ENCODE data around the gene KCNJ4.
"Not testable (repeated sequence)": the region's sequence is repeated elsewhere in the genome, so short reads cannot be mapped to it uniquely, and the experiment has no call there.

The KCNJ4 gene

DNA sequence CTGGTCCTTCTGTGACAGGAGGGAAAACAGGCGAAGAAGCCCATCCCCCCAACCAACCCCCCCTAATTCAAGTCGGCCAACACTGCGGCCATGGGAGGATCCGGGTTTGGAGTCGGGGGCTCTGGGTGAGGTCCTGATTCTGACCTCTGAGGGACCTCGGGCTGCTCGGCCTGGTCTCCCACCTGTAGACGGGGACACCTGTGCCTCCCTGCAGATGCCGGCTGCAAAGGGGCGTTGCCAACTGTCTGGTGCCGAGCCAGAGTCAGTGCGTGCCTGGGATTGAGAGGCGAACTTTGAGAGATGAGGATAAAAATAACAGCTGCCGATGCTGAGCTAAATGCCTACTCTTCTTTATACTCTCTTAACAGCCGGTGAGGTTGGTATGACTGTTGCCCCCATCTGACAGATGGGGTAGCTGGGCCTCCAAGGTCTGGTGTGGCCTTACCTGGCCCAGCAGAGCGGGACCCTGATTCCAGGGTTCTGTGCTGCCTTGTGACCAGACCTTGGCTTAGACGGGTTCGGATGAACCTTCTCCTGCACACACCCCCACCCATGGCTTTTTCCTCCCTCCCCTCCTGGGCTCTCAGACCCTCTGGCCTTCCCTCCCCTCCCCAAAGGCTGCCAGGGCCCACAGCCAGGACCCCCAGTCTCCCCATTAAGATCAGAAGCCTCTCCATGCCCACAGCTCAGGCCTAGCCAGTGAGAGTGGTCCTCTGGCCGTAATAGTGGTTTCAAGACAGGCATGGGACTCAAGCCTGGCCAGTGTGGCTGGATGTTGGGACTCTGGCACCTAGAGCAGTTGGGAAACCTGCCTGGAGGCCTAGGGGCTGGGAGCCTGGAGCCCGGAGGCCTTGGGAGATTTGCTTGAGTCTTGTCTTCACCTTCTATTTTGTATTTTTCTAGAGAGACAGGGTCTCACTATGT, 41.7 kb downstream of the KCNJ4 start:
- no peak for DNase-seq (ENCODE audit: low read depth, low spot score)

DNA sequence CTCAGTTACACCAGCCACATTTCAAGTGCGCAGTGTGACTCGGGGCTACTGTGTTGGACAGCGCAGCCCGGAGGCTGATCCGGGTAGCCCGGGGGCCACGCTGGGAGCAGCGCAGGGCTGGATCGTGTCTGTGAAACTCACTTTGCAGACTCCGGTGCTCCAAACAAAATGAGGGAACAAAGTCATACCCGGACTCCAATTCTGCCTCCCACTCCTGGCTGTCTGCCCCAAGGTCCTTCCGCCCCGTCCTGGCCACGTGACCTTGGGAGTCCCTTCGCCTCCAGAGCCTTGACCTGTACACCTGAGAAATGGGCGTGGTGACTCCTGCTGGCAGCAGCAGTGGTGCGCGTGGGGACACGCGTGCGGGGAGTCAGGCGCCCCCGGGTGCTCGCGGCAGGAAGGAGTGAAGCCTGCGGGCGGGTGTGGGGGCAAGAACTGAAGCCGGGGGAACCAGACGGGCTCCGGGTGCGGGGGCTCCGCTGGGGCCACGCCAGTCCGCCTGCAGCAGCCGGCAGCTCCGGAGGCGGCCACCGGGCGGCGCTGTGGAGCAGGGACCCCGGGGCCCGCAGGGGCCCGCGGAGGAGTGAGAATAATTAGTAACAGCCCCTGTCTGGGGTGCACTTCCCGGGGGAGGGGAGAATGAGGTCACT, 42.4 kb downstream of the KCNJ4 start:
- no peak for DNase-seq (ENCODE audit: low read depth, low spot score)

DNA sequence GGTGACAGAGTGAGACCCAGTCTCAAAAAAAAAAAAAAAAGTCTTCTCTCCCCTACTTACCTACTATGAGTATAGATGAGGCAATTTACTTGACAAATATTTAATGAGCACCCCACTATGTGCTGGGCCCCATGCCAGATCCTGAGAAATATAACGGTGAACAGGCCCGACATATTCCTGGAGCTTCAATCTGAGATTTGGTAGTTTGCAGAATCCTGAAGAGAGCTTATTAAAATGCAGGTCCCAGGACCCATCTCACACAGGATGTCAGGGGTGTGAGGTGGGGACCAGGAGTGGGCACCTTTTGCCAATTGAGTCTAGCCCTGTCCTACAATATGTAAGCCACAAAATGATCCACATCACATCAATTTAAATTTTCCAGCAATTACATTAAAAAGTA, 44.0 kb downstream of the KCNJ4 start:
- DNase-seq (ENCODE audit: low read depth, low spot score), result no peak

DNA sequence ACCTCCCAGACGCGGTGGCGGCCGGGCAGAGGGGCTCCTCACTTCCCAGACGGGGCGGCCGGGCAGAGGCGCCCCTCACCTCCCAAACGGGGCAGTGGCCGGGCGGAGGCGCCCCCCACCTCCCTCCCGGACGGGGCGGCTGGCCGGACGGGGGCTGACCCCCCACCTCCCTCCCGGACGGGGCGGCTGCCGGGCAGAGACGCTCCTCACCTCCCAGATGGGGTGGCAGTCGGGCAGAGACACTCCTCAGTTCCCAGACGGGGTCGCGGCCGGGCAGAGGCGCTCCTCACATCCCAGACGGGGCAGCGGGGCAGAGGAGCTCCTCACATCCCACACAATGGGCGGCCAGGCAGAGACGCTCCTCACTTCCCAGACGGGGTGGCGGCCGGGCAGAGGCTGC, 45.1 kb downstream of the KCNJ4 start:
- DNase-seq (ENCODE audit: low read depth, low spot score), result not testable (repeated sequence)

DNA sequence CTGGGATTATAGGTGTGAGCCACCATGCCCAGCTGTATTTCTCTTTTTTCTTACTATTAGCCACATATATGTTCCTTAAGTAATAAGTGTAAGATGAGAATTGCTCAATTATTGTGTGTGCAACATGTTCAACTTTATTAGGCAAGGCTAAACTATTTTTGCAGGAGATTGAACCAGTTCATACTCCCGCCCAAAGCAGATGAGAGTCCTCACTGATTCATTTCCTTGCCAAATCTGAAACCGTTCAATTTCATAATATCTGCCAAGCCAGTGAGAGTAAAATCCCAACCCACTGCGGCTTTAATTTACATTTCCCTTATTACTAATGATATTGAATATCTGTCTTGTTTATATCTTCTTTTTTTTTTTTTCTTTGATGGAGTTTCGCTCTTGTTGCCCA, 48.4 kb downstream of the KCNJ4 start:
- no peak for DNase-seq (ENCODE audit: low read depth, low spot score)

DNA sequence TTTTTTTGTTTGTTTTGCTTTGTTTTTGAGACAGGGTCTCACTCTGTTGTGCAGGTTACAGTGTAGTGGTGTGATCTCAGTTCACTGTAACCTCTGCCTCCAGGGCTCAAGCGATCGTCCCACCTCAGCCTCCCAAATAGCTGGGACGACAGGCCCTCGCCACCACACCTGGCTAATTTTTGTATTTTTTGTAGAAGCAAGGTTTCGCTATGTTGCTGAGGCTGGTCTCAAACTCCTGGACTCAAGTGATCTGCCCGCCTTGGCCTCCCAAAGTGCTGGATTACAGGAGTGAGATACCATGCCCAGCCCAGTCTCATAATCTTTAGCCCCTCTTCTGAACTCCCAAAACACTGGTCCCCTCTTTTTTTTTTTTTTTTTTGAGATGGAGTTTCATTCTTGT, 50.6 kb downstream of the KCNJ4 start:
- no peak for DNase-seq (ENCODE audit: low read depth, low spot score)

DNA sequence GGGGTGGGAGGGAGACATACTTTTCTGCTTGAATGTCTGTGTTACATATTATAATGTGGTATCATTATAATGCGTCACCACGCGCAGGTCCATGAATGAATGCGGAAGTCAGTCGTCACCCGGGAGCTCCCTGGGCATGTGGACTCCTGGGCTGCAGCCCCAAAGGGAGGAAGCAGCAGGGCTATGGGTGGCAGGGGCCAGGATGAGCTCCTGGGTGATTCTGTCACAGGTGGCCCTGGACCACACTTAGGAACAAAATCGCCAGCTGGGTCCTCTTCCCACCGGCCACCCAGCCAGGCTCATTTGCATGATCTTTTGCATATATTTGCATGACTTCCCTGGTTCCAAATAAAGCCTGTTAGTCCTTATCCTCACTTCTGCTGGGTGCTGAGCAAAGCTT, 51.2 kb downstream of the KCNJ4 start:
- DNase-seq (ENCODE audit: low read depth, low spot score), result peak; percentile 62

DNA sequence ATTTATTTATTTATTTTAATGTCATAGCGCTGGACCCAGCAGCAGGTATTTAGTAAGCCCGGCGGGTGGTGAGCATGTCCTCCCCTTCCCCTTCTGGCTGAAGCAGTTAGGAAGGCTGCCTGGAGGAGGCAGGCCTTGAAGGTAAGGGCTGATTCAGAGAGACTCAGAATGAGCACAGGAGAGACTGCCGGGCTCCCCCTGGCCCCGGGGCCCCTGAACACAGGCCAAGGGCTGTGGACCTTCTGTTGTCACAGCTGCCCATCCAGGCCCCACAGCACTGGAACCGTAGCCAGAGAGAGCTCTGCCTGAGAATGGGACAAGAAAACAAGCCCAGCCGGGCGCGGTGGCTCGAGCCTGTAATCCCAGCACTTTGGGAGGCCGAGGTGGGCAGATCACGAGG, 52.8 kb downstream of the KCNJ4 start:
- DNase-seq (ENCODE audit: low read depth, low spot score), result no peak

DNA sequence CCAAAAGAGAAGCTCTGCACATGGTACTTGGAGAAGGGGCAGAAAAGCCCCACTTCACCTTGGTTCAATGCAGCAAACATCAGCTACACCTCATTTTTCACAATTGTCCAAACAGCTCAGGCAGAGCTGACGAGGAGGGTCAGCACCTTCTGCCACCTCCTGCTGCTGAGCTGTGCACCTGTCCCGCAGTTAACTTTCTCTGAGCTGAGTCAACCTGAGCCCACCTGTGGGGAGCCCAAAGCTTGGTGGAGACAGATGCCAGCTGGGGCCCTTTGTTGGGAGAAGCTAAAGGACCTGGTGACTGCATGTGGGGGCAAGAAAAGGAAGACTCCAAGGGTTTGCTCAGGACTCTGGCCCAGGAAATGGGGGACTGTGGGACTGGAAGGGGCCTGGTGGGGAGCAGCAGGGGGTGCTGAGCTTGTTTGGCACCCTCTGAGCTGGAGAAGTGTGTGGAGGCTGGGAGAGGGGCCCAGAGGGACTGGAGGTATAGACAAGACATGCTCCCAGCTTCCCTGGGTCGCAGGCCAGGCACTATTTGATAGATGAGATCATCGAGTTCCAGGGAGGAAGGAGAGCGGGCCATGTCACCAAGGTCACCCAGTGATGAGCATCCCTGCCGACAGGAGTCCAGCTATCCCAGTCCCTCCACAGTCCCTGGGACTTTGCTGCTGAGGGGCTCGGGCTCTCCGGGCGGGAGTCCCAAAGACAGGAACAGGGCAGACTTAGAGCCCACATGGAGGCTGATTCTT, 53.5 kb downstream of the KCNJ4 start:
- no peak for DNase-seq (ENCODE audit: low read depth, low spot score)

DNA sequence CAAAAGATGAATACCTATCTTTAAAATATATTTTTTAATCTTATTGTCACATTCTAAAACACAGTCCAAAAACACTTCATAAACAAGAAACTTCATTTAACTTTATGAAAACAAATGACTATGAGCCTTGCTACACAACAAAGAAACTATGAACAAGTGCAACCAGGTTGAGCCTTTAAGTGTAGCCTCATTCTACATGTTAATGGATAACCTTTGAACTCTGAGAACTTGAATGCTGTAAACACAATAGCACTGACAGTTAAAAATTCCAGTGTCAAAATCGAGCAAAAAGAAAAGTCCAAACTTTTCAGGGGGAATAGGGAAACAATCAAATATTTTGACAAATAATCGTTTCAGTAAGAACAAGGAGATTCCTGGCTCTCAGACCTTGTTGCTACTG, 54.7 kb downstream of the KCNJ4 start:
- not testable (repeated sequence) for DNase-seq (ENCODE audit: low read depth, low spot score)

DNA sequence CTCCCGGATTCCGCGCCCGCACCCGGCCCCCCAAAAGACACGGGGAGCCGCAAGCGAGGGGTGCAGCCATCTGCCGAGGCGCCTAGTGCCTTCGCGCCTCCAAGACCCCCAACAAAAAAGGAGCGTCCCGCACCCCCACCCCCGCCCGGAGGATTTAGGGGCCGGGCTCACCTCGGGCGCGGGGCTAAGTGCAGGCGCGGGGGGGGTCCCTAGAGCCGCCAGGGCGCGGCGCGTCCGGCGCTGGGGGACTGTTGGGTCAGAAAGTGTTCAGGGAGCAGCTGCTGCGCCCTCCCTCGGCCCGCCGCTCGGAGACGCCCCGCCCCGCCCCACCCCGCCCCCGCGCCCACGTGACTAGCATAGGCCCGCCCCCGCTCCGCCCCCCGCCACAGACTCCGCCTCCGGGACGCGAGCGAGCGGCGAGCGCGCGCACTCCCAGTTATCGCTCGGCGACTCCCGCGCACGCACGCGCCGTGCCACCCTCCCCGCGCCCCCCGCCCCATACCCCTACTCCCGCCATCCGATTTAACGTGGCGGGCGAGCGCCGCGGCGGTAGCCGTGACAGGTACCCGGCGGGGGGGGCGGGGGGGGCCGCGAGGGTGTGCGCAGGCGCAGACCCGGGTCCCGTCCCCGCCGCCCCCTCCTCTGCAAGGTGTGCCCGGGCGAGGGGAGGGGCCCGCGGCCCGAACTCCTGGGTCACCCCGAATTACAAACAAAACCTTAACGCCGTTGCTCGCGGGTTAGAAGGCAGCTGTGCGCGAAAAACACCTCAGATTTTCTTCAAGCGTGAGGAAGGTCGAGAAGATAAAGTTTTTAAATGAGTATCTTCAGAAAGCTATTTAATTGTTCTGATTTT, 56.2 kb downstream of the KCNJ4 start:
- peak; percentile 90 for DNase-seq (ENCODE audit: low read depth, low spot score)

DNA sequence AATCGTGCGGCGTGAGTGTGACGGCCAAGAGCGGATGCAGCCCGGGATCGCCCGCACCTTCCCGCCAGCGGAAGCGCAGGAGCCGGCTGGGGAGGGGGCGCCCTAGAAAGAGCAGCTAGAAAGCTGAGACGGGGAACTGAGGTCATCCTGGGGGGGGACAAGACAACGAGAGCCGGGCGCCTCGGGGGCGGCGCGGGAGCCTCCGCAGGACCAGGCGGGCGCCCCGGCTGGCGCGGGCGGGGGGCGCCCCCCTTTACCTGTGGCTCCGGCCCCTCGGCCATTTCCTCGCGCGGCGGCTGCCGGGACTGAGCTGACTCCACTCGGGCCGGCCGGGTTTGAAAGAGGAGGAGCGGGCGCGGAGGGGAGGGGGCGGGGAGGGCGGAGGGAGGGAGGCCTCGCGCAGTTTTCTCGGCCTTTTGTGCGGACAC, 56.8 kb downstream of the KCNJ4 start:
- DNase-seq (ENCODE audit: low read depth, low spot score), result peak; percentile 78

DNA sequence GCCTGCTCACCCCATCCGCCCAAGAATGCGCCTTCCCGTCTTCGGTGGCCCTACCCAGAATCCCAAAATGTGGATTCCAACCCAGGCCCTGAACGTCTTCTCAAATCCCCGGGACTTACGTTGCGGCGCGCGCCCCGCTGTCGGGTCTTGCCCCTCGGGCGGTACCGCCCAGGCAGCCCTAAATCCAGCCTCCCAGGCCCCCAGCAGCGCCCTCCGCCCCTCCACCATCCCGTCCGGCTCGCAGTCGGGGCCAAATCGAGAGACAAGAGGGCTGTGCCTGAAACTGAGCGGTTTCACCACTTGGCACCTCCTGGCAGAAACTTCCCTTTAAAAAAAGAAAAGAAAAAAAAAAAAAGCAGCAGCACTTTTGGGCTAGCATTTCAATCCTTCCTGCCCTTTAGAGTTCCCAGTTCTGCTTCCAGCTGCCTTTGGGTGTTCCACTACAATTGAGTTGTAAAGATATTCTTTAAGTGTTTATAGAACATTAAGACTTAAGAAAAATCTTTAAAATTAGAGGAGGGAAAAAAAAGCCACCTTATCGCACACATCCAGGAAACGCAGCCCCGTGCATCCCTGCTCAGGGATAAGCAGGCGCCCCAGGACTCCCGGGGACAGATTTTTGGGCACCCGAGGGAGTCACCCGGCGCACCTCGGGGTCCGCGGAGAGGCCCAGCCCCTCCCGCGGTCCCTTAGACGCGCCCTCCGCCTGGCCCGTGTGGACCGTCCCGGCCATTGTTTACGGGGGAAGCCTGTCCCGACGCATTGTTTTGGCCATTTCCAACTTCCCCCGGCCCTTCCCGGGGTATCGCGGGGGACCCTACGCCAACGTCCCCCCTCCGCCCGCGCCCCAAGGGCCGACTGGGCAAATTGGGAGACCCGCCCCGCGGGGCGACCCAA, 57.6 kb downstream of the KCNJ4 start:
- DNase-seq (ENCODE audit: low read depth, low spot score), result peak; percentile 49

DNA sequence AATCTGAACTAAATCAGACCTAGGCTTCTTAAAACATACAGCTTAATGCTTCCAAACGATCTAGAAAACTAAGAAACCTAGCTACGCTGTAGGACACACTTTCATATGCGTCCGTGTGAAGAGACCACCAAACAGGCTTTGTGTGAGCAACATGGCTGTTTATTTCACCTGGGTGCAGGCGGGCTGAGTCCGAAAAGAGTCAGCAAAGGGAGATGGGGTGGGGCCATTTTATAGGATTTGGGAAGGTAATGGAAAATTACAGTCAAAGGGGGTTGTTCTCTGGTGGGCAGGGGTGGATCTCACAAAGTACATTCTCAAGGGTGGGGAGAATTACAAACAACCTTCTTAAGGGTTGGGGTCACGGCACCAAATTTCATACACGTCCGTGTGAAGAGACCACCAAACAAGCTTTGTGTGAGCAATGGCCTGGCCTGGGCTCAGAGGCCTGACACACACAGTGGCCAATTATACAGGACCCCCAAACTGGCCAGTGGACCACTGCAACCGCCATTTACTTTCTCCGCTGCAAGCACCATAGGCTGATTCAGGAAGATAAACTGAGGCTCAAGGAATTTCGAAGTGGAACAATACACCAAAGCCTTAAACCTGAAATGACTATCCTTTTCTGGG, 58.4 kb downstream of the KCNJ4 start:
- not testable (repeated sequence) for DNase-seq (ENCODE audit: low read depth, low spot score)

DNA sequence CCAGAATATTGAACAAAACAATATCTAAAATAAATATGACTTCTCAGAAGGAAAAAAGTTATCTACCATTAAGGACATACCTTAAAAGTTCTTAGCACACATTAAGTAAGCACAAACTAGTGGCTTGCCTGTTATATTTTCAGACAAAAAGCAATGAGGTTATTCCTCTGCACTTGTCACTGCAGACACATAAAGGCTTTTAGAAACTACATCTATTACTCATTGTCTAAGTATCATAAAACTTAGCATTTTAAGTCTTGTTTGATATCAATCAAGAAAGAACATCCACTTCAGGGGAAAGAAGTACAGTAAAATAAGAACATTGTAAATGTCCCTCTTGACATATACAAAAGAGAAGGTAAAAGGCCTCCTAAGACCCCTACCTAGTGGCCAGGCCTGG, 59.1 kb downstream of the KCNJ4 start:
- not testable (repeated sequence) for DNase-seq (ENCODE audit: low read depth, low spot score)

DNA sequence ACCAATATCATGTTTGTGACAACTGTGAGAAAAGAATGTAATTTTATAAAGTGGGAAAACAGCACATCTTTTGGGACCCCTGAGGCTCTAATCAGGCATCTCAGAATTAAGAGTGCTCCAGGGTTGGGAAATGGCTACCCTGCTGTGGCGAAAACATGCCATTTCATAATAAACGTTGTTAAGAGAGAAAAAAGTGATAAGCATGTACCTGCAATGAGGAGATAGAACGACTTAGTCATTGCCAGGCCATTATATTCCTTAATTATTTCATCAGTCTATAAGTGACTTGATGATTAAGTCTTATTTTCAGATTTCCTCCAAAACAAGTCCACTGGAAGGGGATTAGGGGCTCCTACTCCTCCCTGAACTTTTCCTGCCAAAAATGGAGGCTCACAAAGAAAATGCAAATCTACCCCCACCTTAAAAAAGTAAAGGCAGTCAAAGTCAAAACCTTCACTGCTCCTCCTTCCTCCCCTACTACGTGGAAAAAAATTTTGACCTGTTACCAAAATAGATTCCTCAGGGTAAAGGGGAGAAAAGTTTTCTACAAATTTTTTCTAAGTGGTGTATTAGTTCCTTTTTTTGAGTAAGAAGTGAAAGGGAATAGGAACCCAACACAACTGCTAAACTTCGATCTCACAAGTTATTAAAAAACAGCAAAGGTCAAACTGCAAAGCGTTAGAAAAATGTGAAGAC, 59.9 kb downstream of the KCNJ4 start:
- DNase-seq (ENCODE audit: low read depth, low spot score), result not testable (repeated sequence)

DNA sequence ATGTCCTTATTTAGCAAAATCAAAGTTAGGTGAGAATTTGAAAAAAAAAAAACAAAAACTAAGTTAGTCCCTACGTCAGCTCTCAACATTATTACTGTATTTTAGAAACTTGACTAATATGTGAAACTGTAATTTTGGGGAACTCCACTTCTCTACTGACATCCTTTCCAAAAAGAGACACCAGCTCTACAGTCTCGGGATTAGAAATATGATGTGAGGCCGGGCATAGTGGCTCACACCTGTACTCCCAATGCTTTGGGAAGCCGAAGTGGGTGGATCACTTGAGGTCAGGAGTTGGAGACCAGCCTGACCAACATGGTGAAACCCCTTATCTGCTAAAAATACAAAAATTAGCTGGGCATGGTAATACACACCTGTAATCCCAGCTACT, 65.6 kb downstream of the KCNJ4 start:
- DNase-seq (ENCODE audit: low read depth, low spot score), result not testable (repeated sequence)

DNA sequence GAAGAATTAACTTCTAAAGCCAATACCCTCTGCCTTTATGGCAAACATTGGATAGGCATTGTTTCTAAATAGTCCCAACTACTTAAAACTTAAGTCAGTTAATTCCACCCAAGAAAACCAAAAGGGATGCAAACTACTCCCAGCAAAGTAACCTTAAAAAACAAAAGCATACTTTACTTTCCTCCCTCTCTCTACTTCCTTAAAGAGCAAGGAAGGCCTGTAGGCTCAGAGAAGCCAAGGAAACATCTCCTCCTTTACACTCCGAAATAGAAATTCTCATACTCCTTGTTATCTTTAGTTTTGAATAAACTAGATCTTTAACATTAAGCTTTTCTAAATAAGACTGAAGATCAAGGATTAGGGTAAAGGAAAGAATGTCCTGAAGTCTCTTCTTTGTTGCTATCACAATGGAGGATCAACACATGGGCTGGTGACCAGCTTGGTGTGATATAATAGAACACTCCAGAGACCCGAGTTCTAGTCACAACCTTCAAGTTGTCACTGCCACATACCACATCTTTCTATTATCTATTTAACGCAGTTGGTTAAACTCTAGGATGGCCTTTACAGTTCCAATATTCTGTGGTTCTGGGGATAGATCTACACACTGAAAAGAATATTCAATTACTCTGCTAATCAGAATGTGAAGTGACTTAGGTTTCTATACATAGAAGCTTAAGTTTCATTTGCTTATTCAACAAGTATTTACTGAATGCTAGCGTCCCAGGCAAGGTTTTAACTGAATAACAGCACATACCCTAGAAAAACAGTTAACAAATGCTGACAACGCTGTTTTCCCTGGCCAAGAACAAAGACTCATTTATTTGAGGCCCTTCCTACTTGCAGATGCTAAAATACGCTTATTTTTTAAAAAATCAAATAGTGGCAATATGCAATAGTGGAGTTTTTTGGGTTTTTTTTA, 66.2 kb downstream of the KCNJ4 start:
- DNase-seq (ENCODE audit: low read depth, low spot score), result not testable (repeated sequence)

Measured in astrocyte of the hippocampus (primary cell).